ENCODE measurements around the gene LSM2. TPM values are rescaled to one million over a fixed set of nuclear protein-coding genes. Genes with fewer than 3 reads are reported as not detected.

The LSM2 gene
- total and polyA plus RNA-seq, 3 donors from 2014 or later: 43.3 to 55.5 (median 49.6) TPM

- TF ChIP-seq CTCF (IDR thresholded peaks at IDR 0.05) (no peak), POLR2A (IDR thresholded peaks at IDR 0.05) (no peak)
- H3K27ac ChIP-seq: no peak overlapping the region
- no peaks in the 10 kb centered on the region for H3K4me1 ChIP-seq
- WGBS, 2 donors: 97% methylated on average over 11 of the region's 11 CpGs
- intact Hi-C loops (cut with DNase I; ENCODE audit: low total_unique reads): no loop called here
- no peaks in the 10 kb centered on the region for H3K9me3 ChIP-seq
- no peaks in the 10 kb centered on the region for H3K36me3 ChIP-seq (ENCODE audit: low read depth, missing control alignments)
- H3K27me3 ChIP-seq: no peaks in the 10 kb centered on the region
- H3K4me3 ChIP-seq: no peak overlapping the region
- DNase-seq: no peak
Measured at GRCh38 chr6:31785475-31785874, 21.3 kb downstream of the LSM2 start.

- WGBS, 2 donors: 95 to 97% methylated on average over 15 of the region's 15 CpGs
- H3K4me1 ChIP-seq: no peaks in the 10 kb centered on the region
- no peaks in the 10 kb centered on the region for H3K27me3 ChIP-seq
- no peak for TF ChIP-seq CTCF (IDR thresholded peaks at IDR 0.05)
- no peak for TF ChIP-seq POLR2A (IDR thresholded peaks at IDR 0.05)
- no peak overlapping the region for H3K27ac ChIP-seq
- no peaks in the 10 kb centered on the region for H3K36me3 ChIP-seq (ENCODE audit: low read depth, missing control alignments)
- H3K4me3 ChIP-seq: no peak overlapping the region
- DNase-seq: no peak
- H3K9me3 ChIP-seq: no peaks in the 10 kb centered on the region
- intact Hi-C loops (cut with DNase I; ENCODE audit: low total_unique reads): no loop called here
Measured at GRCh38 chr6:31784098-31784925, 22.5 kb downstream of the LSM2 start.

GRCh38 chr6:31782126-31782855 lies 24.5 kb downstream of the LSM2 start:
- Histone ChIP-seq H3K9me3 (no peaks in the 10 kb centered on the region), H3K36me3 (ENCODE audit: low read depth, missing control alignments) (no peaks in the 10 kb centered on the region), H3K4me3 (no peak overlapping the region), H3K27me3 (no peaks in the 10 kb centered on the region), H3K4me1 (peaks cover 2% of the 10 kb centered on the region), H3K27ac (no peak overlapping the region)
- no peak for TF ChIP-seq POLR2A (IDR thresholded peaks at IDR 0.05)
- no peak for TF ChIP-seq CTCF (IDR thresholded peaks at IDR 0.05)
- DNase-seq: no peak
- intact Hi-C loops (cut with DNase I; ENCODE audit: low total_unique reads): no loop called here
- 87 to 96% methylated on average over 22 to 32 of the region's 32 CpGs for WGBS, 2 donors

GRCh38 chr6:31781244-31782125 lies 25.3 kb downstream of the LSM2 start:
- intact Hi-C loops (cut with DNase I; ENCODE audit: low total_unique reads): no loop called here
- Histone ChIP-seq H3K9me3 (no peaks in the 10 kb centered on the region), H3K4me1 (peaks cover 10% of the 10 kb centered on the region), H3K27me3 (no peaks in the 10 kb centered on the region), H3K36me3 (ENCODE audit: low read depth, missing control alignments) (no peaks in the 10 kb centered on the region), H3K27ac (no peak overlapping the region), H3K4me3 (no peak overlapping the region)
- TF ChIP-seq POLR2A (IDR thresholded peaks at IDR 0.05): no peak
- no peak for TF ChIP-seq CTCF (IDR thresholded peaks at IDR 0.05)
- 91 to 94% methylated on average over 8 to 23 of the region's 23 CpGs for WGBS, 2 donors
- no peak for DNase-seq
